HG03558 (cell line): ENCODE measurements around the gene BTBD7.
"Not testable (repeated sequence)": the region's sequence is repeated elsewhere in the genome, so short reads cannot be mapped to it uniquely, and the experiment has no call there.

Experiments used
- ATAC-seq: cut with Tn5 transposase; IDR thresholded peaks from one replicate; pipeline ENCODE4 v1.9.1; 2021; ENCODE audit warnings: moderate number of reproducible peaks; ENCODE audit not compliant: unreplicated experiment; ENCODE audit errors: extremely low read depth

Gene BTBD7

DNA sequence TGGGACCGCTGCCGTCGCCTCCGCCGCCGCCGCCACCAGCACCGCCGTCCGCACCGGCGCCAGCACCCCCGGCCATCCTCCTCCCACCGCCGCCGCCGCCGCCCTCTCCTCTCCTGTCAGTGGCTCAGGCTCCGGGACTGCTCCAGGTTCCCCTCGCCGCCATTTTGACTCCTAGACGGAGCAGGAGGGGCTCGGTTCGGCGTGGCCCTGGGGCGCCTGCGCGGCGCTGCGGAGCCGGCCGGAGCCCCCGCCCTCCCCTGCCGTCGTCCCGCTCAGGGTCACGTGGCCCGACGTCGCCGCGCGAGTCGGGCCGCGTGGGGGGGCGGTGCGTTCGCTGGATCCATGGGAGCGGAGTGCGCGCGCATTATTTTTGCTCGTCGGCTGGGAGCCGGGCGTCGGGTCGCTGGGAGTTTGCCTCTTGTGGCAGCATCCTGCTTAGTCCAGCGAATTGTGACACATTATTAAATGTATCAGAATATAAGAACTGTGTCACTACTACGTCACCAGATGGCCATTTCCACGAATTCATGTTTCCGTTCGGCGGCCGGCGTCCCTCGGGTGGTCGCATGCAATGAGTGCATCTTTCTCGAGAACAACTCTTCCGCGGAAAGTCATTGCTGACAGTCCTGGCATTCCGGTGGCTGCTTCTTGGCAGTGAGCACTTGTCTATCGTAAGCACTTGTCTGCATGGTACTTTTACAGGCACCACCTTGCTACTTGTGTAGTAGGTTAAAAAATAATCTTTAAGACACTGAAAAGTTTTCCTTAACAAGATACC, at the start of gene BTBD7:
BTBD7 (minus strand) TSS at position 184 of the 778 bp plus-strand sequence. CDS start 36,985 bp downstream, outside the sequence.
- peak; percentile 55 for ATAC-seq

DNA sequence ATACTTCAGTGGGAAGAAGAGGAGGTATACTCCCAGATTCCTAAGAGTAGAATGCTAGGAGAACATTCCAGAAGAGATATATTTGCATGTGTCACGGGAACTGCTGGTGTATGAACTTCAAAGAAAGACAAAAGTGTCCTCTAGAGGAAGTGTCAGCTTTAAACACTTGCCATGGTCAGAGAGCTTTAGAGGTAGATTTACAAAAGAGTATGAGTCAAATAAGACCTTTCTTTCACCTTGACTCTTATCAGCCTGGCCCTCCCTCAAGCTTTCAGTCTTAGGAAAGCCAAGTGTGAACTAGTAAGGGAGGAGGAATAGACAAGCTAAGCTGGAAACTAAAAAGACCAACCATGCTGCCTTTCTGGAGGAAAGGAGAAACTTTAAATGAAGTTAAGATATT, 48.8 kb upstream of the BTBD7 start:
- peak; percentile 68 for ATAC-seq

- ATAC-seq = no peak
These were observed 47.0 kb upstream of the BTBD7 start for GRCh38 chr14:93379831-93380230.

GRCh38 chr14:93375673-93376156, 42.9 kb upstream of the BTBD7 start:
- peak; percentile 90 for ATAC-seq

- peak; percentile 67 for ATAC-seq
These were observed 37.0 kb upstream of the BTBD7 start for GRCh38 chr14:93369713-93370266.

DNA sequence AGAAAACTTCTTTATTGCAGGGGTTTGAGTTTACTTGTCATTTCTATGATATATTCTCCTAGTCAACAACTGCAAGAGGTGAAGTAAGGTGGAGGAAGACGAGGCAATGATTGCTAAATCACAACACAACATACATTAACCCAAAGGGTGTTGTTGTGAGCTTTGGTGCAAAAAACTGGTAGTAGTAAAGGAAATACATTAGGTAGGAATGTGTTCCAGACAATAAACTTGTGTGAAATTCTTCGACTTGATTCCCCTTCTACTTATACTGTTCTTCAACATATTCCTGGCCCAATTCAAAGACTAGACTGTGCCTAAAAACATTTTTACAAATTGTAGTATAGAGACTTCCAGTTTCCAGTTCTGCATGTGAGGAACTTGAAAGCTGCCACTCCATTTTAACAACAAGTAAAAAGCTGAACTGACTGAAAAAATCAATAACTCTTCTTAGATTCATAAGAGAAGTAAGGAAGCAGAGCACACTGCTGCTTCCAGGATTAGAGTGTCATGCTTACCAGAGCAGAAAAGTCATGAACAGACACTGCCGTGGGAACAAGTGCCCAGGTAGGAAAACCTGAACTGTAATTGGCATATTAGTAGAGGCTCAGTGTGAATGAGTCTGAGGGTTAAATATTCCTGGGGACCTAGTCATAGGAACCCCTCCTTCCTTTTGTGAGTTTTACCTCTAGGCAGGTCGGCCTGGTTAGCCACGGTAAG, 36.3 kb upstream of the BTBD7 start:
- no peak for ATAC-seq

DNA sequence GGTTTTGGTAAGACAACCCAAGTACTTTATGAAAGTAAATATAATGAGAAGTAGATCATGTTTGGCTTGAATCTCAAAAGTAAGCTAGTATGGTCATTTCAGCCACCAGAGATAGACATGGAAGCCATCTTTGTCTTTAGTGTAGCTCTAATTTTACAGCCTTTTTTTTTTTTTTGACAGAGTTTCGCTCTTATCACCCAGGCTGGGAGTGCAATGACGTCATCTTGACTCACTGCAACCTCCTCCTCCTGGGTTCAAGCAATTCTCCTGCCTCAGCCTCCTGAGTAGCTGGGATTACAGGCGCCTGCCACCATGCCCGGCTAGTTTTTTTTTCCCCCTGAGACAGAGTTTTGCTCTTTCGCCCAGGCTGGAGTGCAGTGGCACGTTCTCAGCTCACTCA, 22.0 kb upstream of the BTBD7 start:
- not testable (repeated sequence) for ATAC-seq

DNA sequence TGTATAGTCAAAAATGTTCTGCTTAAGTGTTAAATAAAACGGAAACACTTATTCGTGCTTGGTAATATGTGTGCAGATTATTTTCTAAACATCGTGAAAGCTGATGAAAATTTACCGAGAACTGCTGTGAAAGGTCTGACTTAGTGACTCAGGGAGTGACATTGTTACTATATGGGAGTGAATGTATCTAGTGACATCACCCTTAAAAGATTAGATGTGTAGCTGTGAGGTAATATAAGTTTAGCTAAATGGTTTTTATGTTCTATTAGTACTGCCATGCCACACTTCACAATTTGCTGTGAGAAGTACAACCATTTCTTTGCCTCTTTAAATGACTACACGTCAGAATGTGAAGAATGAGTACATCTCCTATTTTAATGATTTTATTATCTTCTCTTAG, 15.5 kb upstream of the BTBD7 start:
- no peak for ATAC-seq

- ATAC-seq = no peak
These were observed 15.0 kb upstream of the BTBD7 start for GRCh38 chr14:93347850-93348249.

- ATAC-seq = no peak
These were observed 14.3 kb upstream of the BTBD7 start, which contains the start of gene COX8C for GRCh38 chr14:93346926-93347721. Gene COX8C (plus strand): TSS chr14:93347182. CDS start chr14:93347269, 87 bp downstream.

DNA sequence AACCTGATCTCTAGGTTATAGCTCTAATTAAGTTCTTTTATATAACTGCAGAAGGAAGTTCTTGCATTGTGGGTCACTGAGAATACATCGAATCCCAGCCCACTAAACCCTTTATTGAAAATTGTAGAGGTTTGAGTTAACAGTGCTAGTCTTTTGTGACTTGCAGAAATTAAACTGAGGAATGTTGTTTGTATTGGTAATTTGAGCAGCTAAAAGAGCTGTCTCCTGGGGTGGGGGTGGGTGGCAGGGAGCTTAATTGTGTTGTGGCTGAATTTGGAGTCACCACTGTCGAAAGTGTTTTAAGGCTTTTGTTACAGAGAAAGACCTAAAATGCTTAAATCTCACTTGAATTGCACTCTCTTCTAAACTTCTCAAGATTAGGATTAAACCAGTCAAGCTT, 11.0 kb upstream of the BTBD7 start:
- no peak for ATAC-seq

GRCh38 chr14:93343266-93343665, 10.4 kb upstream of the BTBD7 start:
- ATAC-seq = no peak

DNA sequence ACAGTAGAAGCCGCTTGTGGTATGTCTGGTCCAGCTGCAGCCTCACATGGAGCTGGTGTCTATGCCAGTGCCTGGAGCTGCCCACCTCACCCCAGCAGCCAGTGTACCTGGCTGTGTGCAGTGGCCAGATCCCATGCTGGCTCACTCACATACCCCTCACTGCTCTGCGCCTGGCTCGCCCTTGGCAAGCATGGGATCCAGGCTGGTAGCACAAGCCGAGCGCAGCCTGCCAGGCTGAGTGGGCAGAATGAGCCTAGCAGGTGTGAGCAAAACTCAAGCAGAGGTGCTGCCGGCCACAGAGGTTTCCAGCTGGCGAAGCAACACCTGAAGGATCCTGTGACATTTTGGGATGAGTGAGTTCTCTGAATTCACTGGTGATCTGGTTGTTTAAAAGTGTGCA, 5.0 kb upstream of the BTBD7 start:
- ATAC-seq = no peak

DNA sequence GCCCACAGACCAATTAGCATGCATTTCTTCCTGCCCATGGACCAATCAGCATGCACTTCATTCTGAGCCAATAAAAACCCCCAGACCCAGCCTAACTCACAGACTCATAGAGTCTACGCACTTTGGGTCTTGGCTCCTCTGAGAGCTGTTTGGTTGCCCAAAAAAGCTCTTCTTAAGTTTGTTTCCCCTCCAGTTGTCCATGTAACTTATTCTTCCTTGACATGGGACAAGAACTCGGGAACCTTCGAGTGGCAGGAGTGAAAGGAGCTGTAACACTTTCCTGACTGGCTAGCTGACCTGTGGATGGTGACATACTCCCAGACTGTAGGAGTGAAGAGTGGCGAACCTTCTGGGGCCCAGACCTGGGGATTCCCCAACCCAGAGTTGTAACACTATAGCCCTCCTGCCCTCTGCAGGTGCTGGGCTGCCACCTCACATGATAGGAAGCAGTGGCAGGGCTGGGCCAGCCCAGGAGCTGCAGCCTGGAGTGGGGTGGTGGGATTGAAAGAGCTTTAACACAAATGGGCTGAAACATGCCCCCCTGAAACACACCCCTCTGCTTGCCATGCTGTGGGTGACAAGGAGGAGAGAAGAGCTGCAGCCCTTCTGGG, 4.4 kb upstream of the BTBD7 start:
- no peak for ATAC-seq

- ATAC-seq = no peak
These were observed 831 bp upstream of the BTBD7 start for GRCh38 chr14:93333631-93334103.

DNA sequence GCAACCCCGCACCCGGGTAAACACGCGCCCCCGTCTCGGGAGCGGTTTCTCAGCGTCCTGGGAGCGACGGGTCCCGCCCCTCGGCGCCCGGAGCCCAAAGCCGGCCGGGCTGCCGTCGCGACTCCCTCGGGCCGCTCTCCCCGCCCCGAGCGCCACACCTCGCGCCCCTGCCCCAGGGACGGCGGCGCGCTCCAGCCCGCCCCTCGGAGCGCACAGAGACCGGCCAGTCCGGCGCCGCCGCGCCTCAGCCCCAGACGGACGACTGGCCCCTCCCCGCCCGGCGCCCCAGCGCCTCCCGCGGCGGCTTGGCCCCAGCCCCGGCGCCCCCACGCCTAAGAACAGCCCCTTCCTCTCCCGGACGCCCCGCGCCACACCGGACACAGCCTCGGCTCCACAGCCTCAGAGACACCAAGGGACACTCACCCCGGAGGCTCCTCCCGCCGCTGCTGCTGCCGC, 411 bp downstream of the BTBD7 start:
- peak; percentile 30 for ATAC-seq

DNA sequence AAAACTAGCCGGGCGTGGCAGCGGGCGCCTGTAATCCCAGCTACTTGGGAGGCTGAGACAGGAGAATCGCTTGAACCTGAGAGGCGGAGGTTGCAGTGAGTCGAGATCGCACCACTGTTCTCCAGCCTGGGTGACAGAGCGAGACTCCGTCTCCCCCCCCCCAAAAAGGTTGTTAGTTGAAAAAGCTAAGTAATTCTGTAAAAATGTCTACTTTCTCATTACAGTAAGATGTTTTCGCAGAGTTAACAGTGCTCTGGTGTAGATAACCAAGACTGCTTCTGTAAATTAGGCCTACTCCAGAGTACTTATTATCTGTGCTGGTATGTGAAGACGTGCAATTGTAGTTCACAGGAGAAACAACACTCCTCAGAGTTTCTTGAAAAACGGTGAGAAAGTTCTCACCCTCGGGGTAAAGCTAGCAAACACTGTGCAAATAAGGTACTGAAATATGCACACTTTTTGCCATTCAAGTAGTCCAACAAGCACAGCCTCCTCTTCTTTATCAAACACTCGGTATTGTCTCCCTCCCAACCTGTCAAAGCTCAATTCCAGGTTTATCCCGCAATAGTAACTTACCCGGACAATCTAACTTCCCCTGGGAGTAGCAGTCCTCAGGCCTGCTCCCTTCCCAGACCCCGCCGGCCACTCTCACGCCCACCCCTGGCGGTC, 974 bp downstream of the BTBD7 start:
- no peak for ATAC-seq

DNA sequence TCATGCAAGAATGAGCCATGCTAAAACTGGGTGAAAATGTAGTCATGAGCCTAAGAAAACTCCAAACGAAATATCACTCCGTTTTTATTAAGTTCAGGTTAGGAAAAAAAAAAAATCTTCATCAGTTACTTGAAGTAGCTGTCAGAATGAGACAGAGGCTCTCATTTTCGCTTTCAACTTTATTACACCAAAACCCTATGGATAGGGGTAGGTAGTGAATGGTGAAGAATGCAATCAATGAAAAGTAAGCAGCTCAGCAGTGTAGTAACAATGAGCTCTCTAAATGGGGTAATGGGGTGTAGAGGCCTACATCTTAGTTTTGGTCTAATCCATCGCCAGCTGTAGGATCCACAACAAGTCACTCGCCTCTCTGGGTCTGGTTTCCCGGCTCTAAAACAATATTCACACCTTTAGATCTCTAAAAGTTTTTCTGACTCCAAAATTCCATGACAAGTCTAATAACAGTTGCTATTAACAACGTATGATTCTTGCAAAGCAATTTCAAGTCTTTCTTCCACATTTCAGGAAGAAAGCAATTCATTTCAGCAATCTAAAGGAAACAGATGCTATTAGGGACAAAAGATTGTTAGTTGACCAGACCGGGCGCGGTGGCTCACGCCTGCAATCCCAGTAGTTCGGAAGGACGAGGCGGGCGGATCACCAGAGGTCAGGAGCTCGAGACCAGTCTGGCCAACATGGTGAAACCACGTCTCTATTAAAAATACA, 1.7 kb downstream of the BTBD7 start:
- ATAC-seq = no peak

DNA sequence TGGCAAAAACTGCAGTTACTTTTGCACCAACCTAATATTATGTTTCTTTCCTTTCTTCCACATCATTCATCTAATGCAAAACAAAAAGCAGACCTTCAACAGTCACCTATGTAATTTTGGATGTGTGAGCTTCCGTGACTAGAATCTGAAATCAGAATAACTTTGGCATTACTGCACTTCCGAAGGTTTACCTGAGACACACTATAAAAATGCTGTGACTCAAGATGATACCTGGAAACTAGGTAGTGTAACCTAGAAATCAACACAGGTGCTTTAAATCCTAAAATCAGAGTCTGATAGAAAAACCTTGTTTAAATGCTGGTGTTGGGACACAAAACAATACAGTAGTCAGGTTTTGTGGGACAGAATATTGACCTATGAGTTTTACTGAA, 2.2 kb downstream of the BTBD7 start:
- no peak for ATAC-seq
